BLaER1 (cell line): ENCODE results near the gene KRTCAP2.
A peak's percentile ranks its signal among the peaks of the same experiment; 100 is the strongest.
"Not testable (repeated sequence)": the region's sequence is repeated elsewhere in the genome, so short reads cannot be mapped to it uniquely, and the experiment has no call there.

Experiments
- H3K27ac ChIP-seq: shearing (Covaris generic); formaldehyde crosslinking; 2 replicates; pipeline ENCODE4 v1.8.1; 2022
- H3K27me3 ChIP-seq: shearing (Covaris generic); formaldehyde crosslinking; 2 replicates; pipeline ENCODE4 v1.8.1; 2022
- H3K36me3 ChIP-seq: shearing (Covaris generic); formaldehyde crosslinking; 2 replicates; pipeline ENCODE4 v1.8.1; 2022
- H3K4me1 ChIP-seq: shearing (Covaris generic); formaldehyde crosslinking; 2 replicates; pipeline ENCODE4 v1.8.1; 2022
- H3K4me2 ChIP-seq: shearing (Covaris generic); formaldehyde crosslinking; 2 replicates; pipeline ENCODE4 v1.8.1; 2022
- H3K4me3 ChIP-seq: shearing (Covaris generic); formaldehyde crosslinking; 2 replicates; pipeline ENCODE4 v1.8.1; 2022
- H3K9ac ChIP-seq: shearing (Covaris generic); formaldehyde crosslinking; 2 replicates; pipeline ENCODE4 v1.8.1; 2022
- H3K9me3 ChIP-seq: shearing (Covaris generic); formaldehyde crosslinking; 2 replicates; pipeline ENCODE4 v1.8.1; 2022
- H4K20me1 ChIP-seq: shearing (Covaris generic); formaldehyde crosslinking; 2 replicates; pipeline ENCODE4 v1.8.1; 2022
- Cebpa-rat ChIP-seq: shearing (Covaris generic); IDR thresholded peaks from 2 replicates; pipeline ENCODE4 v1.8.1; 2022

The KRTCAP2 gene

DNA sequence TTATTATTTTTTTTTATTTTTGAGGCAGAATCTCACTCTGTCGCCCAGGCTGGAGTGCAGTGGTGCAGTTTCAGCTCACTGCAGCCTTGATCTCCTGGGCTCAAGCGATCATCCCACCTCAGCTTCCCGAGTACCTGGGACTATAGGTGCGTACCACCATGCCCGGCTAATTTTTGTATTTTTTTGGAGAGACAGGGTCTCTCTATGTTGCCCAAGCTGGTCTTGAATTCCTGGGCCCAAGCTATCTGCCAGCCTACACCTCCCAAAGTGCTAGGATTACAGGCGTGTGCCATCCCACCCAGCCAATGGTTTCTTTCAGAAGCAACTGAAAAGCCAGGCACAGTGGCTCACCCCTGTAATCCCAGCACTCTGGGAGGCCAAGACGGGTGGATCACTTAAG, 2.3 kb downstream of the KRTCAP2 start:
- Histone ChIP-seq H3K36me3 (peaks cover 32% of the 10 kb centered on the region), H4K20me1 (0 out of 2 replicates have a peak, but pooled peaks cover under 1% of the 10 kb centered on the region), H3K4me1 (peaks cover 54% of the 10 kb centered on the region), H3K9ac (peak overlapping the region; percentile 18), H3K9me3 (no peaks in the 10 kb centered on the region), H3K4me2 (no peak overlapping the region), H3K27ac (no peak overlapping the region), H3K4me3 (no peak overlapping the region), H3K27me3 (no peaks in the 10 kb centered on the region)
- TF ChIP-seq Cebpa-rat, result no peak

DNA sequence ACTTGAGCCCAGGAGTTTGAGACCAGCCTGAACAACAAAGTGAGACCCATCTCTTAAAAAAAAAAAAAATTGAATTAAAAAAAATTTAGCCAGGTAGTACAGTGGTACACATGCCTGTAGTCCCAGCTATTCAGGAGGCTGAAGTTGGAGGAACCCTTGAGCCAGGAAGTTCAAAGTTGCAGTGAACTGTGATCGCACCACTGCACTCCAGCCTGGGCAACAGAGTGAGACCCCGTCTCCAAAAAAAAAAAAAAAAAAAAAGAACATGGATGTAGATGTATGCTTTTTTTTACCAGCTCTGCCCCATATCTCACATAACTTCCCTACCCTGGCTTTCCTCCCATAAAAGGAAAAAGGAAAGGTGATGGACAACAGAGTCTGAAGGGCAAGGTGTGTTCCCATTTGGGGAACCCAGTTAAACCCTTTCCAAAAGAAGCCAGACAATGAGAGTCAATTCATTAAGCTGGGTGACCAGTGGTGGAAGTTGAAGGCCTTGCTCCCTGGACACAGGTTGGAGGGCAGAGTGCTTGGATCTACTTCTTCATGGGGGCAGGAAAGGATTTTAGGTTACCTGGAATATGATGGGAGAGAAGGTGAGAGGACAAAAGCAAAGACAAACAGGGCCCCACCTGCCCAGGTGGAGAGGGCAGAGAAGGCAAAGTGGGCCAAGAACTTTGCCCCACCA, 2.9 kb downstream of the KRTCAP2 start:
- Histone ChIP-seq H3K36me3 (peaks cover 32% of the 10 kb centered on the region), H3K27me3 (no peaks in the 10 kb centered on the region)
- no peak for TF ChIP-seq Cebpa-rat

DNA sequence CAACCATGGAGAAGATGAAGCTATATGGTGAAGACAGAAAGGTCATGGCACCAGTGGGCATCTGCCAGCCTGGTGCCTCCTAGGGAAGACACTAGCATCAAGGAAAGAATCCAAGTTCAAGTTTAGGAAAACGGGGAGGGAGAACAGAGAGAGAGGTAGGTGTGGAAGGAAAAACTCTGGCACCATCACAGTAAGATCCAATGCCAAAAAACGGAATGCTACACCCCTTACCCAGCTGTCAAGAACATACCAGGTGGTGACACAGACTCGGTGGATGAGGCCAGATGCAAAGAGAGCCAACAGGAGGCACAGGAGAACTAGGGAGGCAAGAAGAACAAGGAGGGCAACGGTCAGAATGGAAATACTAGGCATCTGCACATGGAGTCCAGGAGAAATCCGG, 3.6 kb downstream of the KRTCAP2 start:
- H3K27me3 ChIP-seq, result no peaks in the 10 kb centered on the region
- no peak overlapping the region for H3K9ac ChIP-seq
- no peaks in the 10 kb centered on the region for H4K20me1 ChIP-seq
- H3K27ac ChIP-seq, result no peak overlapping the region
- H3K4me1 ChIP-seq, result peaks cover 53% of the 10 kb centered on the region
- TF ChIP-seq Cebpa-rat, result no peak
- H3K4me2 ChIP-seq, result no peak overlapping the region
- H3K36me3 ChIP-seq, result peaks cover 32% of the 10 kb centered on the region
- H3K4me3 ChIP-seq, result no peak overlapping the region
- H3K9me3 ChIP-seq, result peaks cover 5% of the 10 kb centered on the region; the same call in 1 of the 2 replicates

More for the DNA sequence above, 2.9 kb downstream of the KRTCAP2 start:
- no peaks in the 10 kb centered on the region for H4K20me1 ChIP-seq
- no peak overlapping the region for H3K4me3 ChIP-seq
- no peaks in the 10 kb centered on the region for H3K9me3 ChIP-seq
- no peak overlapping the region for H3K4me2 ChIP-seq
- H3K27ac ChIP-seq, result no peak overlapping the region
- H3K9ac ChIP-seq, result peak overlapping the region; percentile 18; the same call in 1 of the 2 replicates
- peaks cover 54% of the 10 kb centered on the region for H3K4me1 ChIP-seq

DNA sequence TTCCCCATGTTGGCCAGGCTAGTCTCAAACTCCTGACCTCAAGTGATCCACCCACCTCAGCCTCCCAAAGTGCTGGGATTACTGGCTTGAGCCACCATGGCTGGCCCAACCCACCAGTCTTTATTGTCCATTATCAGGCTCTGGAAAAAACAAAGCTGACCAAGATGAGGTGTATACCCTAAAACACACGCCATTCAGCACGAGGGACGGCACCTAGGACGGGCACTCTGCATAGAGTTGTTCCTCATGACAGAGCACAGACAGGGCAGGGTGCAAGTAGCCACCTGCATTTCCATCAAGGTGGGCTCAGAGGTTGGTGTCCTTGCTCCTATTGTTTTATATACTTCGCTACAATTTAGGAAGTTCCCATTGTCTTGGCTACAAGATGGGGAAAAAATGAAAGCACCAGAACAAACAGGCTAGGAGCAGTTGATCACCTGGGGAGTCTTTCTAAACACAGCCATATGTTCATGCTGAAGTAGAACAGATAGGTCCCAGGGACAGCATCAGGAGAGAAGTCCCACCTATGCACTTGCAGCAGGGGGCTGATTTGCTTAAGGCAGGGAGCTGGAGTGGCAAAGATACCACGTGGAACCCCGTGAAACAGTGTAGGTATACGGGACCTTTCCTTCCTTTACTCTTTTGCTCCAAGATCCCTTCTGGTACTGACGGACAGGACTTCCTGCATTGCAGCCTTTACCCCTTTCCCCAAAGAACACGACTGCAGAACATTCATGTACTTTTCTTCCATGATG, 4.5 kb downstream of the KRTCAP2 start:
- Histone ChIP-seq H3K4me1 (peaks cover 53% of the 10 kb centered on the region), H3K4me3 (no peak overlapping the region), H3K9me3 (peaks cover 8% of the 10 kb centered on the region; the same call in 1 of the 2 replicates), H3K27me3 (no peaks in the 10 kb centered on the region), H3K36me3 (peaks cover 32% of the 10 kb centered on the region), H3K27ac (no peak overlapping the region), H4K20me1 (no peaks in the 10 kb centered on the region), H3K4me2 (peak overlapping the region; percentile 81; the same call in 1 of the 2 replicates), H3K9ac (no peak overlapping the region)
- no peak for TF ChIP-seq Cebpa-rat

DNA sequence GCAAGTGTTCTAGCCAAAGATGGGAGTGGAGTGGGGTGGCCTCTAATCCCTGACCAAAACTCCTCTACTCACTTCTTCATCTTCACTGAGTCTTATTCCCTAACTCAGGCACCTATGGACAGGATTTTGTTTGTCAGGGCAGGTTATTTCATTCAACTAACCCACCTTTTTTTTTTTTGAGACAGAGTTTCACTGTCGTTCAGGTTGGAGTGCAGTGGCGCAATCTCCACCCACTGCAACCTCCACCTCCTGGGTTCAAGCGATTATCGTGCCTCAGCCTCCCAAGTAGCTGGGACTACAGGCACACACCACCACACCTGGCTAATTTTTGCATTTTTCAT, 5.0 kb downstream of the KRTCAP2 start:
- H3K4me3 ChIP-seq, H3K9me3 ChIP-seq, H3K9ac ChIP-seq, H3K27ac ChIP-seq, H4K20me1 ChIP-seq, H3K27me3 ChIP-seq: not testable (repeated sequence)
- peak overlapping the region; percentile 81 for H3K4me2 ChIP-seq
- H3K36me3 ChIP-seq, result peaks cover 32% of the 10 kb centered on the region
- peaks cover 49% of the 10 kb centered on the region for H3K4me1 ChIP-seq

DNA sequence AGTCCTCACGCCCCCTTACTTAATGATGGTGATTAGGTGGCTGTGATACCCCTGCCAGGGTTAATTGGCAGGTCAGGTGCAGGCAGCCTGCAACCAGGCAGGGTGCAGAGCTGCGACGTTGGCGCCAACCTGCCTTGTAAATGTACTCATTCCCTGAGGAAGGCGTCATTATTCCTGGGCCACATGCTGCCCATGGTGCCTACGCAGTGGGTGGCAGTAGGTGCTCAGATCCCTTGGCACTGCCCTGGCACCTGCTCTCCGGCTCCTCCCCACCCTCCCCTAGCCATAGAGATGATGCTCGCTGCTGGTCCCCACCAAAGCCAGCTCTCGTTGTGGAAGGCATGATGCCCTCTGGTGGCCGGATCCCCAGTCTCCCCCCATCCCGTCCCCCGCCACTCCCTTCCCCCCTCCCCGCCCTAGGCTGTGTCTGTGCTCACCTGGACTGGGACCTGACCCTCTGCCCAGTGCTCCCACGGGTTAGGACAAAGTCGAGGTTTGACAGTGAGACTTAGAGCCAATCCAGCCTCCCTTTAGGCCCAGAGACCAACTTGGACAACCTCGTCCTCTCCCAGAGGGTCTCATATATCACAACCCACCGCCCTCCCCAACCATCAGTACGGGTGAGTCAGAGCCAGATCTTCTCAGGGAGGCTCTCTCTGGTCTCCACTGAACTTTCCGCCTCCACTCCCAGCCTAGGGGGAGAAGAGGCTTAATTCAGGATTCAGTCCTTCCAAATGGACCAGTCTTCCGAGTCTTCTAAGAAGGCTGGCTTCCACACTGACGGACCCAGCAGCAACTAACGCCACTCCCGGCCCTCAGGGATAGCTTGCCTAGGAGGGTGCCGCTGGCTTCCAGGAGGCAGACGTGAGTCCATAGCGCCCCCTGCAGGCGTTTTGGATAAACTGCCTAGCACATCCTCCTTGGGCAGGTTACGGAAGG, 5.7 kb downstream of the KRTCAP2 start:
- peak overlapping the region; percentile 84; the same call in 1 of the 2 replicates for H3K9ac ChIP-seq
- H4K20me1 ChIP-seq, result no peaks in the 10 kb centered on the region
- peak overlapping the region; percentile 81 for H3K4me2 ChIP-seq
- peak overlapping the region; percentile 98 for H3K27ac ChIP-seq
- H3K4me3 ChIP-seq, result peak overlapping the region; percentile 58
- TF ChIP-seq Cebpa-rat, result no peak
- peaks cover 48% of the 10 kb centered on the region for H3K4me1 ChIP-seq
- H3K9me3 ChIP-seq, result peaks cover 8% of the 10 kb centered on the region; the same call in 1 of the 2 replicates
- H3K27me3 ChIP-seq, result no peaks in the 10 kb centered on the region
- peaks cover 32% of the 10 kb centered on the region for H3K36me3 ChIP-seq

DNA sequence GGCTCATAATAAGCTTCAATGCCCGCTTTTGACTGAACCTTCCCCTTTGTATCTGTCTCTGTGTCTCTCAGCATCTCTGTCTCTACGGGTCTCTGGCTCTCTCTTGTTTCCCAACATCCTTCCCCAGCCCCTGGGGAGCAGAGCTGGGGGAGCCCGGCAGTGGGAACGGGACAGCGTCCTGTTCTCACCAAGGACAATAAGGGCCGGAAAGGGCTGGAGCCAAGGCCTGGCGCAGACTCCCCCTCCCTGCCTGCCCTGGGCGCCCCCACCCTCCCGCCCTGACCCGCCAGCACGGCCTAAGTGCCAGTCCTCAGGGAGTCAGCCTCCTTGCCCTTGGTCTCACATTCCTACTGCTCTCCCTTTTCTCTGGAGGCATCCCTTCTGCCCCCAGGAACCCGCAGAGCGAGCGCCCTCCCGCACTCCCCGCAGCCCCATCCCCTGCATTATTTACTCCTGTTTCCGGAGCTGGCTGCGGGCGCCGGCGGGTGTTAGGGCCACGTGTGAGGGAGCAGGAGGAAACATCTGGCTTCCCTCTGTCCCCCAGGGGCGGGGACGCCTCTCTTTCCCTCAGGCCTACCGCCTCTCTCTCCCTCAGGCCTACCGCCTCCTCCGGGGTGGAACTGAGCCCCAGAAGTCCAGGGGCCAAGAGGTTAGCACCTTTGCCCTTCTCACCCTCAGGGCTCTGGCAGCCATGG, 6.5 kb downstream of the KRTCAP2 start:
- peak overlapping the region; percentile 81 for H3K4me2 ChIP-seq
- no peak for TF ChIP-seq Cebpa-rat
- no peaks in the 10 kb centered on the region for H3K27me3 ChIP-seq
- peaks cover 32% of the 10 kb centered on the region for H3K36me3 ChIP-seq
- peak overlapping the region; percentile 84 for H3K9ac ChIP-seq
- peaks cover 40% of the 10 kb centered on the region for H3K4me1 ChIP-seq
- H3K27ac ChIP-seq, result peak overlapping the region; percentile 98
- peaks cover 8% of the 10 kb centered on the region; the same call in 1 of the 2 replicates for H3K9me3 ChIP-seq
- H3K4me3 ChIP-seq, result peak overlapping the region; percentile 57
- no peaks in the 10 kb centered on the region for H4K20me1 ChIP-seq

DNA sequence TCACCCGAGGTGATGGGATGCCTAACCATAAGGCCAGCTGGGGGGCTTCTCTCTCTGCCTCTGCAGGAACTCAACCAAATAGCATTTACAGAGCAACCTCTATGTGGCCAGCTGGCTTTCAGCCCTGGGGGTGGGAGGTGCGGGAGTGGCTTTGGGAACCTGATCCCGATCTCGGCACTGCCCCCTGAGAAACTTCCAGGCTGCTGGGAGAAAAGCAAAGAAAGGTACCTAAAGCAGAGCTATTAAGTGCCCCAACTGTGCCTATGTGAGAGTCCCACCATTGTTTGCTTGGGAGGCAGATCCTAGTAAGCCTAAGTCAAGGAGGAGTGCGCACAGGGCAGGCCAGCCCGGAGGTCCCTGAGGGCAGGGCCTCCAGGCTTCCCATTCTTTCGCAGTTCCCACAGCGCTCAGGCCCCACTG, 7.0 kb downstream of the KRTCAP2 start:
- Histone ChIP-seq H3K4me3 (peak overlapping the region; percentile 57), H3K4me2 (peak overlapping the region; percentile 81)

DNA sequence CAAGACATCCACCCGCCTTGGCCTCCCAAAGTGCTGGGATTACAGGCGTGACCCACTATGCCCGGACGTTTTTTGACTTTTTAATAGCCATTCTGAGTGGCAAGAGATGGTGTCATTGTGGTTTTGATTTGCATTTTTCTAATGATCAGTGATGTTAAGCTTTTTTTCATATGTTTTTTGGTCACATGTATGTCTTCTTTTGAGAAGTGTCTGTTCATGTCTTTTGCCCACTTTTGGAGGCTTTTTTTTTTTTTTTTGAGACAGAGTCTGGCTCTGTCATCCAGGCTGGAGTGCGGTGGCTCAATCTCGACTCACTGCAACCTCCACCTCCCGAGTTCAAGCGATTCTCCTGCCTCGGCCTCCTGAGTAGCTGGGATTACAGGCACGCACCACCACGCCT, 8.5 kb downstream of the KRTCAP2 start:
- not testable (repeated sequence) for H3K27me3 ChIP-seq, H3K4me2 ChIP-seq, H3K9me3 ChIP-seq, H3K9ac ChIP-seq, H3K27ac ChIP-seq, H4K20me1 ChIP-seq, H3K4me3 ChIP-seq
- H3K36me3 ChIP-seq, result peaks cover 13% of the 10 kb centered on the region
- peaks cover 32% of the 10 kb centered on the region for H3K4me1 ChIP-seq

More for the DNA sequence above, 7.0 kb downstream of the KRTCAP2 start:
- Histone ChIP-seq H3K36me3 (peaks cover 27% of the 10 kb centered on the region), H4K20me1 (no peaks in the 10 kb centered on the region), H3K9ac (peak overlapping the region; percentile 84), H3K27ac (peak overlapping the region; percentile 98), H3K4me1 (peaks cover 34% of the 10 kb centered on the region), H3K9me3 (peaks cover 8% of the 10 kb centered on the region; the same call in 1 of the 2 replicates), H3K27me3 (no peaks in the 10 kb centered on the region)
- TF ChIP-seq Cebpa-rat, result no peak

DNA sequence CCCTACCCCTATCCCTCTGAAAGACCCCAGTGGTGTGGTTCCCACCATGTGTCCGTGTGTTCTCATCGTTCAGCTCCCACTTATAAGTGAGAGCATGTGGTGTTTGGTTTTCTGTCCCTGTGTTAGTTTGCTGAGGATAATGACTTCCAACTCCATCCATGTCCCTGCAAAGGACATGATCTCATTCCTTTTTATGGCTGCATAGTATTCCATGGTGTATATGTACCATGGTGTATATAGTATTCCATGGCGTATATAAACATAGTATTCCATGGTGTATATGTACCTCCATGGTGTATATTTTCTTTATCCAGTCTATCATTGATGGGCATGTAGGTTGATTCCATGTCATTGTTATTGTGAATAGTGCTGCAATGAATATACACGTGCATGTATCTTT, 9.3 kb downstream of the KRTCAP2 start:
- H3K4me1 ChIP-seq, result peaks cover 32% of the 10 kb centered on the region
- H3K27me3 ChIP-seq, H3K27ac ChIP-seq, H3K4me3 ChIP-seq, H3K9ac ChIP-seq, H4K20me1 ChIP-seq, H3K36me3 ChIP-seq, H3K9me3 ChIP-seq, H3K4me2 ChIP-seq: not testable (repeated sequence)

DNA sequence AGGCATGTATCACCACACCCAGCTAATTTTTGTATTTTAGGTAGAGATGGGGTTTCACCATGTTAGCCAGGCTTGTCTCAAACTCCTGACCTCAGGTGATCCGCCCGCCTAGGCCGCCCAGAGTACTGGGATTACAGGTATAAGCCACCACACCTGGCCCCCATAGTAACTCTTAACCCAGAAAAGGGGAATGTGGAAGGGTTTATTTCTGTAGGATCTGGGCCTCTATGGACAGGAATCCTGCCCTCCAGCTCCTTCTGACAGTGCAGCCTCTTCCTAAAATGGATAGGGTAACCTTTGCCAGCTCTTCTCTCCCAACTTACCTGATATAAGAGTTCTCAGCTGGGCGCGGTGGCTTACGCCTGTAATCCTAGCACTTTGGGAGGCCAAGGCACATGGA, 10.5 kb downstream of the KRTCAP2 start:
- not testable (repeated sequence) for H3K4me3 ChIP-seq, H3K36me3 ChIP-seq, H3K27ac ChIP-seq, H4K20me1 ChIP-seq, H3K9ac ChIP-seq, H3K9me3 ChIP-seq, H3K27me3 ChIP-seq, H3K4me2 ChIP-seq
- H3K4me1 ChIP-seq, result peaks cover 25% of the 10 kb centered on the region
